ENCODE measurements around the gene LNPEP.
"Not testable (repeated sequence)": the region's sequence is repeated elsewhere in the genome, so short reads cannot be mapped to it uniquely, and the experiment has no call there.

Gene LNPEP

DNA sequence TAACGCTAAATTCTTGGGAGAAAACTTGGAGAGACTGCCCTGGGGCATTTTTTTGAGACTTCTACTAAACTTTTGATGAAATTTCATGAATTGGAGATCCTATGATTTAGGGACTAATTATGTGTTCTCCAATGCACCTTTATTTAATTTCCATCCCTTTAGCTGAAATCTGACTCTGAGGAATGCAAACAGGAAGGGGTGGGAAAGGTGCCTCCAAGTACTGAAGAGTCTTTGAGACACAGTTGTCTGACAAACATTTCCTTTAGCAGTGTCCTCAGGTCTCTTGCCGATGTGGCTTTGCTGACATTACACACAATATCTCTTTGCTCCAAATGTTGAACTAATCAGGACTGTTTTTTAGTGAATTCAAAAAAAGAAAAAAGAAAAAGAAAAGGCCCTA lies 129.6 kb downstream of the LNPEP start:
- no peak for DNase-seq

GRCh38 chr5:97067296-97067850 lies 131.5 kb downstream of the LNPEP start:
- no peak for DNase-seq

DNA sequence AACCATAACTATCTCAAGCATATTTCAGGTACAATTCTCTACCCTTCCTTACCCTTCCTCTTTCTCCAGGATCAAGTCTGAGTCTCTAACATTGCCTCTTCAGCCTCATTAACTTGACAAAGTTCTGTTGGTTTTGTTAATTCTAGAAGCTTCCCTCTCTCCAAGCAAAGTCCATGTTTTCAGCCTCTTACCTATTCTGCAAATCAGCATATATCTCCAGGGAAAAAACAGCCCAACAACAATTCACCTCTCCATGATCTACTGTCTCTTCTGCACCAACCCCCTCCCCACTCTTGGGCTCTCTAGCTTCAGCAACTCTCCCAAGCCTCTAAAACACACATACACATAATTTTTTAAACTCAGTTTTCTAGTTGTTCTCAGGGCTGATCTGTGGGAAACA lies 134.4 kb downstream of the LNPEP start:
- no peak for DNase-seq

DNA sequence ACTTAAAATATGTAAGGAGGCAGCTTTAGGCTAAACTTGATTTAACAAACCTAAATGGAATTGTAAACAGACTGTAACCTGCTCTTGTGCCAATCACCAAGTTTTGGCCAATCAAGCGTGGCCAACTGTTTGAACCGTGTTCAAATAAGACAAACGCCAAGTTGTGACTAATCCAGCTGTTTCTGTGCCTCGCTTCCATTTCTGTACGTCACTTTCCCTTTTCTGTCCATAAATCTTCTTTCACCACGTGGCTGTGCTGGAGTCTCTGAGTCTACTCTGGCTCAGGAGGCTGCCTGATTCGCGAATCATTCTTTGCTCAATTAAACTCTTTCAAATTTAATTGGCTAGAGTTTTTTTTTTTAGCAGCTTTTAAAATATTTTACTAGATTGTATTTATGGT lies 135.2 kb downstream of the LNPEP start:
- no peak for DNase-seq

GRCh38 chr5:97071993-97072392 lies 136.1 kb downstream of the LNPEP start:
- no peak for DNase-seq

- DNase-seq, result no peak
These were observed 136.8 kb downstream of the LNPEP start for GRCh38 chr5:97072696-97073095.

- DNase-seq, result no peak
These were observed 137.5 kb downstream of the LNPEP start for GRCh38 chr5:97073420-97073819.

DNA sequence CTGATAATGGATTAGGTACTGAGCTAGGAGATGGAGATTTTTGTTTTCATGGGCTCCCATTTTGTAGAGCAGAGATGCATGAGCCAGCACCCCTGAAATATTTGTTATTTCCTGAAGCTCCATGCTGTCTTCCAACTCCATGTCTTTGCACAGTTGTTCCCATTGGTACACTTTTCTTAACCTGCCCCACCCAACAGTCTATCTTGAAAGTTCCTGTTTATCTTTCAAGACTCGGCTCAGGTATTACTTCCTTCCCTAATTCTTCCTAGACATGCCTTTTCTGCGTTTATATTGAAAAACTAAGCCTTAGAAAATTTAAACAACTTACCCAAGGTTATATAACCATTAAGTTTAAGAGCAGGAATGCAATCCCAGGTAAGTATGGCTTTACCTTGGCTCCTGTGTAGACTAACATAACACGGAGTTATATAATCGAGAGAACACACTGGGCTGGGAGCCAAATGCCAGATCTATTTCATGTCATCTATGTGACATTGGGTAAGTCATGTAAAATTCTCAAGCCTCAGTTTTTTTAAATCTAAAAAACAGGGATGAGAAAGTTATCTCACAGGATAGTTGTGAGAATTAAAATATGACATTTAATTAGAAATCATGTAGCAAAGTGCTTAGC lies 139.1 kb downstream of the LNPEP start:
- DNase-seq, result no peak

DNA sequence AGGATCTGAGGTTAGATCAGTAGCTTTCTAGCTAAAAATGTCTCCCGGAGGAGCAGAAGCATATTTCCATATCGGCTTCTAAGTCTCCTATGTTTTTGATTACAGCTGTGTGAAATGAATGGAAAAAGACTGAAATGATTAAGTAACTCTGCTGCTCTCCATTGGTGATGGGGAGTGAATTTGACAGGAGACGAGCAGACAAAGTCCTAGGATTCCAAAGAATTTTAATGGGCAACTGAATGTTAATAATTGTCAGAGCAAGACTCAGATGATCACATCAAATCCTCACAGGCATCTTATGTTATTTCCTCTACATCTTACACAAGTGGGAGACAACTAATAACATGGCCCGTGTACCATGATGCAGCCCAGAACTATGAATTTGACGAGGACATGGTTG lies 139.8 kb downstream of the LNPEP start:
- DNase-seq, result no peak

- no peak for DNase-seq
These were observed 140.2 kb downstream of the LNPEP start for GRCh38 chr5:97076098-97076497.

GRCh38 chr5:97077246-97077645 lies 141.4 kb downstream of the LNPEP start:
- no peak for DNase-seq

DNA sequence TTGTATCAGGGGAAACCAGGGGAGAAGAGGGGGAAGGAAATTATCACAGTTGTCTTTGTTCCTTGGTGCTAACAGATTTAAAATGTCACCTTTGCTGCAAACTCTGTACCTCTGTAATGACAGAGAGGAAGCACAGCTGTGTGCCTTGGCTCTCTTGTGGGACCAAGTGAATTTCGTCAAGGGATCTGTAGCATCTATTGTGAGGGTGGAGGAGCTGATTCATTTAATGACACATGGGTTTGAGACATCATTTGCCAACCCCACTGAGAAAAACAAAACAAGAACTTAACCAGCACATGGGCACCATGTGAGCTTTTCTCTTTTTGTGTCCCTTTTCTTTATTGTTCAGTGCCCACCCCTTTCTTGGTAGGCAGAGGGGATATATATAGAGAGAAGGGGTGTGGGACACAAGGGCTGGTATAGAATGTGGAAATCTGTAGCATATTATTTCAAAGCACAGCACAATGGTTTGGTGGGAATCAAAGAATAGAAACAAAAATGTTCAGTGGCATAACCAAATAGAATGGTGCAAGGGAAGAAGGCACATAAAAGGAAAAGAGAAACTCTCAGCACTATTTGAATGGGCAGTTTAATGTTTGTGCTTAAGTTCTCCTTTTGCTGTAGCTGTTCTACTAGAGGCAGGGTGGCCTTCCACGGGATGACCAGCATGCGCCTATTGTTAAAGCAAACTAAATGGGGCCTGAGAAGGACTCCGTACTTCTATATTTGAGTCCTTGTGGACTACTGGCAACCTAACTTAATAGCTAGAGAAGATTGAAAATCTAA lies 143.3 kb downstream of the LNPEP start:
- peak; percentile 60 to 74 for DNase-seq

- not testable (repeated sequence) for DNase-seq
These were observed 149.0 kb downstream of the LNPEP start for GRCh38 chr5:97084782-97085458.

DNA sequence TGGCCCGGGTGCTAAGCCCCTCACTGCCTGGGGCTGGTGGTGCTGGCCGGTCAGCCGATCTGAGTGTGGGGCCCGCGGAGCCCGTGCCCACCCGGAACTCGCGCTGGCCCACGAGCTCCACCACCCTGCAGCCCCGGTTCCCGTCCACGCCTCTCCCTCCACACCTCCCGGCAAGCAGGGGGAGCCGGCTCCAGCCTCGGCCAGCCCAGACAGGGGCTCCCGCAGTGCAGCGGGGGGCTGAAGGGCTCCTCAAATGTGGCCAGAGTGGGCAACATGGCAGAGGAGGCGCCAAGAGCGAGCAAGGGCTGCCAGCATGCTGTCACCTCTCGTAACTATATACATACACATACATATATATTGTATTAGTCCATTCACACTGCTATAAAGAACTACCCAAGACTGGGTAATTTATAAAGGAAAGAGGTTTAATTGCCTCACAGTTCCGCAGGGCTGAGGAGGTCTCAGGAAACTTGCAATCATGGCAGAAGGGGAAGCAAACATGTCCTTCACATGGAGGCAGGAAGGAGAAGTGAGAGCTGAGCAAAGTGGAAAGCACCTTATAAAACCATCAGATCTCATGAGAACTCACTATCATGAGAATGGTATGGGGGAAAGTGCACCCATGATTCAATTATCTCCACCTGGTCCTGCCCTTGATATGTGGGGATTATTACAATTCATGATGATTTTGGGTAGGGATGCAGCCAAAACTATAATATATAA lies 149.7 kb downstream of the LNPEP start:
- DNase-seq, result peak; percentile 70 to 84
